HG03135 (cell line): ENCODE results near the gene AMPD1.

Experiments
- ATAC-seq: cut with Tn5 transposase; IDR thresholded peaks from one replicate; pipeline ENCODE4 v1.9.1; 2021; ENCODE audit warnings: mild to moderate bottlenecking, moderate library complexity; ENCODE audit not compliant: unreplicated experiment

Gene AMPD1

GRCh38 chr1:114695430-114696058, at the start of gene AMPD1:
Gene AMPD1 (minus strand): TSS chr1:114695546. CDS start chr1:114695471, 75 bp downstream.
- ATAC-seq, result no peak

GRCh38 chr1:114741963-114742746, 46.8 kb upstream of the AMPD1 start:
- no peak for ATAC-seq

GRCh38 chr1:114740331-114740730, 45.0 kb upstream of the AMPD1 start:
- ATAC-seq, result no peak

- ATAC-seq, result no peak
These were observed 42.0 kb upstream of the AMPD1 start for GRCh38 chr1:114737314-114737849.

- no peak for ATAC-seq
These were observed 40.1 kb upstream of the AMPD1 start for GRCh38 chr1:114735479-114735878.

- ATAC-seq, result no peak
These were observed 34.4 kb upstream of the AMPD1 start for GRCh38 chr1:114729782-114730181.

GRCh38 chr1:114728553-114728952, 33.2 kb upstream of the AMPD1 start:
- ATAC-seq, result no peak

GRCh38 chr1:114725230-114725629, 29.9 kb upstream of the AMPD1 start:
- no peak for ATAC-seq

- no peak for ATAC-seq
These were observed 28.6 kb upstream of the AMPD1 start for GRCh38 chr1:114723915-114724314.

GRCh38 chr1:114723457-114723856, 28.1 kb upstream of the AMPD1 start:
- ATAC-seq, result no peak

GRCh38 chr1:114720492-114720891, 25.1 kb upstream of the AMPD1 start:
- ATAC-seq, result no peak

- no peak for ATAC-seq
These were observed 24.1 kb upstream of the AMPD1 start for GRCh38 chr1:114719424-114719787.

- ATAC-seq, result no peak
These were observed 23.5 kb upstream of the AMPD1 start for GRCh38 chr1:114718661-114719423.

GRCh38 chr1:114716304-114717170, 21.2 kb upstream of the AMPD1 start, which contains the start of gene NRAS:
Gene NRAS (minus strand): TSS chr1:114716771. CDS start chr1:114716160, 611 bp downstream.
- ATAC-seq, result peak; percentile 90

GRCh38 chr1:114715952-114716303, 20.6 kb upstream of the AMPD1 start:
- no peak for ATAC-seq

GRCh38 chr1:114712977-114713376, 17.6 kb upstream of the AMPD1 start:
- no peak for ATAC-seq

- ATAC-seq, result no peak
These were observed 15.0 kb upstream of the AMPD1 start for GRCh38 chr1:114710360-114710759.

GRCh38 chr1:114707604-114708003, 12.3 kb upstream of the AMPD1 start:
- no peak for ATAC-seq

- peak; percentile 58 for ATAC-seq
These were observed 7.9 kb upstream of the AMPD1 start for GRCh38 chr1:114703242-114703641.

- no peak for ATAC-seq
These were observed 7.4 kb upstream of the AMPD1 start for GRCh38 chr1:114702737-114703136.

- ATAC-seq, result no peak
These were observed 6.6 kb upstream of the AMPD1 start for GRCh38 chr1:114701931-114702330.
